ENCODE measurements around the gene FAM50A.
"Not testable (repeated sequence)": the region's sequence is repeated elsewhere in the genome, so short reads cannot be mapped to it uniquely, and the experiment has no call there.

FAM50A gene

DNA sequence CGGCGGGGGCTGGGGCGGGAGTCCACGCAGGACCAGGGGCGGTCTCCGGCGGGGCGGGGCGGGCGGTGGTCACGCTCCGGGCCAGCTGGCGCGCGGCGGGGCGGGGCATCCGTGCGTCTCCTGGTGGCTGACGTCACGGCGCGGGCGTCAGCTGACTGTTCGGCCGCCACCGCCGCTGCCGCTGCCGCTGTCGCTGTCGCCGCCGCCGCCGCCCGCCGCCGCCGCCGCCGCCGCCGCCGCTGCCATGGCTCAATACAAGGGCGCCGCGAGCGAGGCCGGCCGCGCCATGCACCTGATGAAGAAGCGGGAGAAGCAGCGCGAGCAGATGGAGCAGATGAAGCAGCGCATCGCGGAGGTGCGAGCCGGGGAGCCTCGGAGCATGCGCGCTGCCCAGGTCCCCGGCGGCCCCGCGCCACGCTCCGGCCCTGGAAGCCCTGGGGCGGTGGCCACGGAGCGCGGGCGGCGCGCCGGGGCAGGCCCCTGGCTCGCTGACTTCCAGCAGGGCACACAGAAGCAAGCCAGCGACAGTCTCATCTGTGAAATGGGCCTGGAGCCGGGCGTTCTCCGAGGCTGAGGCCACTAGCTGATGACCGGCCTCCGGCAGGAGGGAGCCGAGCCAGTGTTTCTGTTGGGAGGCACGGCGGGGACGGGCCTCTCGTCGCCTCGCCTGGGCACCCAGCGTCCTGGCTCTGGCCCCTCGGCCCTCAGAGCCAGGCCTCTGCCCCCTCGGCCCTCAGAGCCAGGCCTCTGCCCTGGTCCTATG lies at the start of gene FAM50A:
Gene FAM50A, plus strand, starts transcription at position 150 of the 763 bp plus-strand sequence. Its CDS starts 95 bp downstream, at position 245.
- DNase-seq (ENCODE audit: low spot score): peak; percentile 78

- DNase-seq (ENCODE audit: low spot score): not testable (repeated sequence)
Observed at GRCh38 chrX:154396363-154396762, 47.6 kb upstream of the FAM50A start.

- DNase-seq (ENCODE audit: low spot score): peak; percentile 75
Observed at GRCh38 chrX:154396973-154397887, 46.7 kb upstream of the FAM50A start.

DNA sequence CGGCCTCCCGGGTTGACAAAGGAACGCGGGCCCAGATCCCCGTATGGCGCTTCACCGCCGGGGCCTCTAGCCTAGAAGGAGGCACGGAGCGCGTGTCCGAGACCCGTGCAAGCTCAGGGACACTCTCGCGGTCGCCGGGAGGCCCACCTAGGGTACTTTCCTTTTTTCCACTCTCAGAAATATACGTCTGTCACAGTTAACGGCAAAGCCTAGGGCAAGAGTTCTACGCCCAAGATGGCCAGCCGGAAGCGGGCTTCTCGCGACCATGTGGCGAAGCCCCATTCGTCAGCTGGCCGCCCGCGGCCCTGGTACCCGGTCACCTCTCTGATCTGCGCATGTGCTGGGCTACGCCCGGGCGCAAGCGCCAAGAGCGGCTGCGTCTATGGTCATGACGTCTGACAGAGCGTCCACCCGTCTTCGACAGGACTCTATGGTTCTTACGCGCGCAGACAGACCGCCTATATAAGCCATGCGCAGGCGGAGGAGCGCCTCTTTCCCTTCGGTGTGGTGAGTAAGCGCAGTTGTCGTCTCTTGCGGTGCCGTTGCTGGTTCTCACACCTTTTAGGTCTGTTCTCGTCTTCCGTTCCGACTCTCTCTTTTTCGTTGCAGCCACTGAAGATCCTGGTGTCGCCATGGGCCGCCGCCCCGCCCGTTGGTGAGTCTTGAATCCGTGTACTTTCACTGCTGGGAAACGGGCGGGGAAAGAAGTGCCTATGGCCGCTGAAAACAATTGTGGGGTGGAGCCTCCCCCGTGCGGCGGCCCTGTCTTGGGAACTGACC lies 45.9 kb upstream of the FAM50A start, which contains the start of gene RPL10:
Gene RPL10, plus strand, starts transcription at position 490 of the 780 bp plus-strand sequence. Its CDS starts 143 bp downstream, at position 633.
- peak; percentile 93 for DNase-seq (ENCODE audit: low spot score)

DNA sequence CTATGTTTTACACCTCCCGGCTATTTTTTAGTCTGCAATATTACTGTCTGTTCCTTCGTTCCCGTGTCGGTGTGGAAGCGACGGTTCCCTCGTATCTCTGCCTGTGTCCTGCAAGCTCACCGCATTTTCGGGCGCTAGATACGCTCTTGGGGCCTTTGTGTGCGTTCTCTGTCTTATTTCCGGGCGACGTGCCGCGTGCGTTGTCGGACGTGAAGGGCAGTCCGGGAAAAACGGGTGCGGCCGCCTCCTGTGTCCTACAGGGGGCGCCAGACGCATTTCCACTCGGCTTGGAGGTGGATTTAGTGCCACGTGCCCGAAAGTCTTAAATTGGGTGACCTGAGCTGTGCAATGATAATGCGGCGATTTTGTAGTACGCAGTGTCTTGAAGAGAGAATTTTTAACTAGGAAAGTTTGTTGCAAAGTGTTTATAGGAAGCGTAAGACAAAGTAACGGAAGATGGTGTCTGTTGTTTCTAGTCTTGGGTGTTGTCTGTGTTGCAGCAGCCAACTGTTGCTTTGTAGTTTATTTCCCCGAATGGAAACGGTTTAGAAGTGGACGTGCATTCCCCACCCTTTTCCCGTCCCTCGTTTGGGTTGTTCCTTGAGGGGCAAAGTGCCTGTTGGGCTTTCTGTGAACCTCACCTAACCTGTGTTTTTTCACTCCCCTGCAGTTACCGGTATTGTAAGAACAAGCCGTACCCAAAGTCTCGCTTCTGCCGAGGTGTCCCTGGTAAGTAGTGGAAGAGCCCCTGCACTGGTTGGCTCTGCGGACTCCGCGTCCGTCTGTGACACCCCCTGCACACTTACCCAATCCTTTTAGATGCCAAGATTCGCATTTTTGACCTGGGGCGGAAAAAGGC lies 45.0 kb upstream of the FAM50A start:
- DNase-seq (ENCODE audit: low spot score): peak; percentile 80

DNA sequence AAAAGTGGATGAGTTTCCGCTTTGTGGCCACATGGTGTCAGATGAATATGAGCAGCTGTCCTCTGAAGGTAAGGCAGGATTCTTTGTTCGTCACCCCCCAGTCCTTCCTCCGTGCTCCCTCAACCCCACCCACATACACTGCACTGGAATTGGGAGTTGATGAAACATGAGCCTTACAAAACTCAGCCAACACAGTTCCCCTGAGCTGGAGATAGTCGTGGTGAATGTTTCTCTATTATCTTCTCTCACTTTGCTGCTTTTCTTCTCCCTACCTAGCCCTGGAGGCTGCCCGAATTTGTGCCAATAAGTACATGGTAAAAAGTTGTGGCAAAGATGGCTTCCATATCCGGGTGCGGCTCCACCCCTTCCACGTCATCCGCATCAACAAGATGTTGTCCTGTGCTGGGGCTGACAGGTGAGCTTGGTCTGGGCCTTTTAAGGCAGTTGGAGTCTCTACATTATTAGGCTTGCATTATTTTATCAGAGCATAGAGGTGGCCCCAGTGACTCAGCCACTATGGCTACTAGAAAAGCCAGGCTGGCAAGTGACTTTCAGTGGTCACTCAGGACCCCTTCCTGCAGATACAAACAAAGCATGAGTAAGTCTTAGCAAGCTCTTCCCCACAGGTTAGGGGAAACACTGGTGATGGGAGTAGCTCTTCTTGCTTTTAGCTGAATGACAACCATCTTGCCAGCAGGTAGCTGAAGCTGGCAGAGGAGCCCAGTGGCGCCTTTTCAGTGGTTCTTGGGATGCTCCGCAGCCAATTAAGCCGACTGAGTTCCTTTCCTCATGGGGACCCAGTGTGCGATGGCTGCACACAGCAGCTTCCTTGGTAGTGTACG lies 44.2 kb upstream of the FAM50A start:
- DNase-seq (ENCODE audit: low spot score): no peak

- not testable (repeated sequence) for DNase-seq (ENCODE audit: low spot score)
Observed at GRCh38 chrX:154400369-154400817, 43.5 kb upstream of the FAM50A start.

DNA sequence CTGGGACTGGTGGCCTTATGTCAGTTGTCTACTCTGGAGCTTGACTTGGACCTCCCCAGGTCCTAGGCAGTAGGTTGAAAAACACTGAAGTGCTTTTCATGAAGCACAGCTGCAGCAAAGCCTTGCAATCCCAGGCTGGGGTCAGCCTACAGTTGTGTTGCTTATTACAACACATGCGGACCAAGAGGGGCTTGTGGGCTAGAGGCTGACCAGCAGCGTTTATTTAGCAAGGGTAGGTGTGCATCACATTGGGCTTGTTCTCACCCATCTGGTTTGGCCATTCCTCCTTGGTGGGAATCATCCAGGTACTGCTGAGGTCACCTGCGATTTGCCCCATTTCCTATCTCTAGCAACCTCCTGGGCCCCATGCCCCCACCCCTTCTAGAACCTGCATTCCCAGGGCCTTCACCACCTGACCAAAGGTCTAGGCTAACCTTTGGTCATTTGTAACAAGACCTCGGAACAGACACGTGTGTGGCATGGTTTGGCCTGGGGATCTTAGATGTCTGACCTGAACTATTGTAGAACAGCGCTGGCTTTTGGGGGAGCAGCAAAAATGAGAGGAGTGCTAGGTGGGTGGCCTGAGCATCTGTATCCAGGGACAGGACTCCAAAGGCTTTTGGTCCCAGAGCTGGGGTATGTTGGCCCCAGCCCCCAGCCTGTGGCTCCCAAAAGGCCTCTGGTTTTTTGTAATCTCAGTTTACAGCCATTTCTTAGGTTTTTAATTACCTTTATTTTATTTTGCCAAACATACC lies 42.7 kb upstream of the FAM50A start:
- no peak for DNase-seq (ENCODE audit: low spot score)

- DNase-seq (ENCODE audit: low spot score): no peak
Observed at GRCh38 chrX:154401918-154402621, 41.9 kb upstream of the FAM50A start.

DNA sequence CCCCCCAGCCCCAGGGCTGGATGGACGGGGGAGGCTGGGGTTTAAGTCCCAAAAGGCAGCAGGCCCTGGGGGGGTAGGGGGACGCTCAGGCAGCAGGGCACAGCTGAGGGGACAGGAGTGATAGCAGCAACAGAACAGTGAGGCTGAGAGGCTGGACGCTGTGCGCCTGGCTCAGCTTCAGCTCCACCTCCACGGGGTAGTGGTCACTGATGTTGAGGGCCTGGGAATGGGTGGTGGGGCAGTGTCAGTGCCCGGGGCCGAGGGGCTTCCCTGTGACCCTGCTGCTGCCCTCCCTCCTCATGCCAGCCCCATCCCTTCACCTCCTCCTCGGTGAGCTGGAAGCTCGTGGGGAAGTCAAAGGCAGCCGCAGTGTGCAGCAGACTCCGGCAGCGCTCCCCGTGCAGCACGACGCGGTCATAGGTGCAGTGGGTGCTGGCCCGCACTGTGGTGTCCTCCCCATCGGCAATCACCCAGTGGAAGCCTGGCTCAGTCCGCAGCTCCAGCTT lies 41.3 kb upstream of the FAM50A start:
- DNase-seq (ENCODE audit: low spot score): no peak

- no peak for DNase-seq (ENCODE audit: low spot score)
Observed at GRCh38 chrX:154403192-154403591, 40.7 kb upstream of the FAM50A start.

DNA sequence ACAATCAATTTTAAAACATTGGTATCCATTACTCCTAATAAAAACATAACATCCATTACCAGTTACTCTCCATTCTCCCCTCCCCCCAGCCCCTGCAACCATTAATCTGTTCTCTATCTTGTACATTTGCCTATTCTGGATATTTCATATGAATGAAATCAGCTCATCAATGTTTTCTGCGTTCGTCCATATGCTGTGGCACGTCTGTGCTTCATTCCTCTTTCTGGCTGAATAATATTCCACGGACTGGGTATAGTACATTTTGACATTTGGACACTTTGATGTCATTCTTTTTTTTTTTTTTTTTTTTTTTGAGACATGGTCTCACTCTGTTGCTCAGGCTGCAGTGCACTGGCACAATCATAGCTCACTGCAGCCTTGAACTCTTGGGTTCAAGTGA lies 40.1 kb upstream of the FAM50A start:
- no peak for DNase-seq (ENCODE audit: low spot score)

GRCh38 chrX:154404625-154405192 lies 39.2 kb upstream of the FAM50A start:
- DNase-seq (ENCODE audit: low spot score): no peak

DNA sequence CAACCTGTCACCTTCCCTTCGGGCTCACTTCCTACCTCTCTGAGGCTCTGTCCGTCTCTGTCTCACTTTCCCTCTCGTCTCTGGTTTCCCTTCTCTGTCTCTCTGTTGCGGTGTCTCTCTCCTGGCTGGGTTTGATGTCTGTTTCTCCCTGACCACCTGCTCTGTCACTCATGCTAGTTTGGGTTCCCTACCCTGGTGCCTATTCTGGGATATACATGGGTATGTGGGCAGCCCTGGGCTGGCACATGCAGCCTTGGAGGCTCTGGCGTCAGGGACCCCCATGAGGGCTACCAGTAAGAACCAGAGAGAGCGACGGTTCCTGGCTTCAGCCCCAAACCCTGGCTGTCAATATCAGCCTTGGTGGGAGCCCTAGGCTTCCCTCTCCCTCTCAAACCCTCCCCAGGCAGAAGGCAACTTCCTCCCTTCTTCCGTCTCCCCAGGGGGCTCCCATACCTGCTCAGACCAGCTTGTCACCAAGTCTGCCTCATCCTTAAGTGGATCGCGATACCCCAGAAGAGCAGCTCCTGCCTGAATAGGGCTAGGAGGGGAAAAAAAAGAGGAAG lies 35.2 kb upstream of the FAM50A start:
- no peak for DNase-seq (ENCODE audit: low spot score)

DNA sequence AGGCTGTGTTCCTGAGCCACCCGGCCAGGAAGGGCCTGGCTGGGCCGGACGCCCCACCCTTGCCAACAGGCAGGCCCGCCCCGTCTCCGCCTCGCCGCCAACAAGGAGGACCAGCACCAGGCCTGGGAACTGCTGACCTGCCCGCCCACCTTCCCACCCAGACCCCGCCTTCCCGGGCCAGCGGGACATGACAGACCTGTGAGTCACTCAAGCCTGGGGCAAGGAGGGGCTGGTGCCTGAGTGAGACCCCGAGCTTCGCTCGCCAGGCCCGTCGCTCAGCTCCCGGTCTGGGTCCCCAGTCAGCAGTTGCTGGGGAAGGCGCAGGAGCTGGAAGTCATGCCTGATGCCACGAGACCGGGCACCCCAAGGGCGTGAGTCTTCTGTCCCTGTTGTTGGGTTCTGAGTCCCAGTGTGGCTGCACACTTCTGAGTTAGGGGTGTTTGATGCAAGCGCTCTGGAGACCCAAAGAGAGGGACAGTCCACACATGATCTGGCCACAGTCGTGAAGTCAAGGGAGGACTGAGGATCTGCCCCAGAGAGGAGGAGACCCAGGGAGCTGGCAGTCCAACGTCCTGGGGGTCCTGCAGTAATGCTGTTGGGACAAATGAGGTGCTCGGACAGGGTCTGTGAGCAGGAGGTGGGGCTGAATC lies 34.6 kb upstream of the FAM50A start, which contains the start of gene DNASE1L1:
Gene DNASE1L1, minus strand, starts transcription at position 33 of the 650 bp plus-strand sequence. CDS start 3,686 bp downstream, outside the sequence.
- DNase-seq (ENCODE audit: low spot score): peak; percentile 86

DNA sequence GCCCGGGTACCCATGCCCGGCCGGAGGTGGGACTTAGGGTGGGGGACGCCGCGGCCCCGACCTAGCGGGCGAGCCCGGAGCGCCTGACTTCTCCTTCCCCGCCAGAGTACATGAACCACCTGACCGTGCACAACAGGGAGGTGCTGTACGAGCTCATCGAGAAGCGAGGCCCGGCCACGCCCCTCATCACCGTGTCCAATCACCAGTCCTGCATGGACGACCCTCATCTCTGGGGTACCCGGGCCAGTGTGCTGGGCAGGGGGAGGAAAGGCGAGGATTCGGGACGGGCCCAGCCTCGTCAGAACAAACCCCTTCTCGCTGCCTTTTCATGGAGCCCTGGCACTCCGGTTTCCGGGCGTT lies 32.0 kb upstream of the FAM50A start:
- DNase-seq (ENCODE audit: low spot score): peak; percentile 68

DNA sequence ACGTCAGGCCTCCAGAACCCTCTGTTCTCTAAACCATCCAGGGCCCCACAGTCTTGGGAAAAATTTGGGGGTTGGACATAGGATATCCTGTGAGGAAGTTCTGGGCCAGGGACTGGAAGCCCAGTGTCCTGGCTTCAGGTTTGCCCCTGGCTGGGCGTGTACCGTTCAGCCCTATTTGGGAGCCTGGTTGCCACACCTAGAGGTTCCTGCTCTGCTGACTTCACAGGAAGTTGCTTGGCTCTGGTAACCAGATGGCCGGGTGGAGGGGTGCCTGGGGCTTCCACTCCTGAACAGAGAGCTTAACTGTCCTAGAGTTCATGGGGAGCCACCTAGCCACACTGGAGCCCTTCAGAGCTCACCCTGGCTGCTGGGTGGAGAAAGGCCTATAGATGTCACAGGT lies 31.5 kb upstream of the FAM50A start:
- DNase-seq (ENCODE audit: low spot score): no peak
